ENCODE data around the gene IFT43. TPM values are rescaled to one million over a fixed set of nuclear protein-coding genes. Genes with fewer than 3 reads are reported as not detected.

Gene IFT43
- polyA plus RNA-seq, 1 of the 3 experiments (the other 2 are of a cell fraction) = 78.8 TPM

DNA sequence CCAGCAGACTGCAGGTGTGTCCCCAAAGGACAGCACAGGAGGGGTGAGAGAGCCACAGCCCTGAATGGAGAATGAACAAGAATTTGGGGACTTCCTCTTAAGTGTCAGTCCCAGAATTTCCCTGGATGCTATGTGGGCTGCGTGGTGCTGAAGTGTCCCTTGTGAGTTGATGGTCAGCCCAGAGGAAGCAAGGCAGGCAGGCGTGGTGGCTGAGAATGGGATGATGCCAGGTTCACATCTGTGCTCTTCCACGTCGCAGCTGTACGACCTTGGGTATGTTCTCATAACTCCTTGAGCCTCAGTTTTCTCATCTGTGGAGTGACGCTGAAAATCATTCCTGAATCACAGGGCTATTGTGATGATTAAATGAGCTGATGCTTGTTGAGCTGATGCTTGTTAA is 104.0 kb downstream of the IFT43 start:
- no peaks in the 10 kb centered on the region for H3K9me2 ChIP-seq
- H3F3A ChIP-seq (replicated peaks; ENCODE audit: insufficient read depth) = no peaks in the 10 kb centered on the region
- H3K36me3 ChIP-seq (replicated peaks in 1 of 2; ENCODE audit: control insufficient read depth in 1 of 2, insufficient read depth in 2 of 2, low read length in 1 of 2) = no peaks in the 10 kb centered on the region
- no peak for DNase-seq
- H3K27me3 ChIP-seq (ENCODE audit: insufficient read depth) = no peaks in the 10 kb centered on the region
- ChIA-PET CTCF (interaction anchor here (1.6 to 2.4 kb wide), 2 partner anchors 38 to 263 kb away, joined by 9 to 11 read pairs; no protein-coding TSS in a partner anchor), POLR2A (no interaction called here)
- H3K27ac ChIP-seq (ENCODE audit: low read depth in 2 of 2, low read length in 1 of 2) = no peak overlapping the region
- no peak overlapping the region for H3K4me3 ChIP-seq (ENCODE audit: low read depth in 2 of 2, low read length in 1 of 2)
- WGBS (ENCODE audit: low lambda C conversion rate) = 50% methylated on average over 6 of the region's 6 CpGs
- no peaks in the 10 kb centered on the region for H4K20me1 ChIP-seq (ENCODE audit: insufficient read depth)
- H3K4me1 ChIP-seq (ENCODE audit: control insufficient read depth in 1 of 2, insufficient read depth in 2 of 2, low read depth in 1 of 2, low read length in 1 of 2) = peaks cover 0 to 8% of the 10 kb centered on the region in 2 experiments; a peak in 1 of 4 replicates
- no peak for TF ChIP-seq TAF1 (IDR thresholded peaks at IDR 0.05; ENCODE audit: borderline replicate concordance, low read depth, low read length)
- TF ChIP-seq SIN3A (IDR thresholded peaks at IDR 0.05; ENCODE audit: borderline replicate concordance, low read depth, low read length) = no peak
- TF ChIP-seq POLR2AphosphoS5 (IDR thresholded peaks at IDR 0.05; ENCODE audit: low read depth, low read length) = no peak
- TF ChIP-seq TEAD4 (IDR thresholded peaks at IDR 0.05; ENCODE audit: borderline replicate concordance, insufficient read depth) = no peak
- TF ChIP-seq NFIC (IDR thresholded peaks at IDR 0.05; ENCODE audit: borderline replicate concordance) = no peak
- TF ChIP-seq TCF12 (IDR thresholded peaks at IDR 0.05) = no peak
- no peak for TF ChIP-seq RFX5 (IDR thresholded peaks at IDR 0.05; ENCODE audit: low read length)
- TF ChIP-seq FOXJ3 (CRISPR knock-in tag; IDR thresholded peaks at IDR 0.05) = no peak
- TF ChIP-seq FOSL2 (IDR thresholded peaks at IDR 0.05; ENCODE audit: borderline replicate concordance, low read depth) = no peak
- no peak for TF ChIP-seq GABPA (IDR thresholded peaks at IDR 0.05; ENCODE audit: low read depth)
- H2AFZ ChIP-seq (ENCODE audit: low read depth) = no peak overlapping the region
- H3K9me3 ChIP-seq = no peaks in the 10 kb centered on the region
- H3K4me2 ChIP-seq = no peak overlapping the region
- no peak overlapping the region for H3K9ac ChIP-seq
- no peaks in the 10 kb centered on the region for H3K79me2 ChIP-seq (ENCODE audit: insufficient read depth)

DNA sequence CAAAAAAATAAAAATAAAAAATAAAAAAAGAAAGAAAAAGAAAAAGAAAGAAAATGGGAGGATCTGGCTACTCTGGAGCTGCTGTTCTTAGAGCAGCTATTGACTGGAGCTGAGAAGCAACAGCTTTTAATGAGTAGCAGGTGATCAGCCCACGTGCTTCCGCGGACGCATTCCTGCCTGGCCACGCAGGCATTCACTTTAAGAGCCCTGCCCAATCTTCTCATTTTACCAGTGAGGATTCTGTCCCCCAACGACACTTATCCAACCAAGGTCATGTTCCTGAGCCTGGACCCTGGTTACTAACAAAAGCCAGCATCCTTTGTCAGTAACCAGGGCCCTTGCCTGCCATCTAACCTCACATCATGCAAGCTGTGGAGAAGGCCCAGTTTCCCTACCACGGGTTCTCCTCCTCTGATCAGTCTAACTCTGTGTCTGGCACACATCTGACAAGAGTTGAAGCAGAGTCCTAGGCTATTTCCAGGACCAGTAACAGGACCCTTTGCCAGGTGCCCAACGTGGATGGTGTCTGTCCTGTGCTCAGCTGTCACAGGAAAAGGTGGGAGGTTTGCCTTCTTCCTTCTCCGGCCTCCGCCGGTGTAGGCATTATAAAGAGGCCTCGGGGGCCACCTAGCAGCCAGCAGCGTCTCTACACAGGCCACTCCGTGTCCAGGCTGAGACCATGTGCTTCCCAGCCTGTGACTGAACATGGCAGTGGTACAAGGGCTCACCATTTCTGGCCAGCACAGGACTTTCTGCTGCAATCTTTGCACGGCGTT is 105.2 kb downstream of the IFT43 start:
- no peak overlapping the region for H3K27ac ChIP-seq (ENCODE audit: low read depth in 2 of 2, low read length in 1 of 2)

More for the DNA sequence above, 105.2 kb downstream of the IFT43 start:
- Histone ChIP-seq H3K9ac (no peak overlapping the region), H3K9me2 (no peaks in the 10 kb centered on the region), H3K27me3 (ENCODE audit: insufficient read depth) (no peaks in the 10 kb centered on the region), H4K20me1 (ENCODE audit: insufficient read depth) (no peaks in the 10 kb centered on the region), H3K4me2 (no peak overlapping the region), H3K9me3 (no peaks in the 10 kb centered on the region), H3K36me3 (replicated peaks in 1 of 2; ENCODE audit: control insufficient read depth in 1 of 2, insufficient read depth in 2 of 2, low read length in 1 of 2) (no peaks in the 10 kb centered on the region), H3K4me1 (ENCODE audit: control insufficient read depth in 1 of 2, insufficient read depth in 2 of 2, low read depth in 1 of 2, low read length in 1 of 2) (peaks cover 0 to 11% of the 10 kb centered on the region in 2 experiments; a peak in 1 of 4 replicates), H3K4me3 (ENCODE audit: low read depth in 2 of 2, low read length in 1 of 2) (no peak overlapping the region), H2AFZ (ENCODE audit: low read depth) (no peak overlapping the region), H3K79me2 (ENCODE audit: insufficient read depth) (no peaks in the 10 kb centered on the region), H3F3A (replicated peaks; ENCODE audit: insufficient read depth) (no peaks in the 10 kb centered on the region)
- 68% methylated on average over 13 of the region's 16 CpGs for WGBS (ENCODE audit: low lambda C conversion rate)
- ChIA-PET CTCF (interaction anchor here (0.8 to 2.4 kb wide), 7 partner anchors 13 to 556 kb away, joined by 3 to 11 read pairs (median 5); no protein-coding TSS in a partner anchor), POLR2A (interaction anchor here (0.6 kb wide), 1 partner anchor 26 kb away, joined by 3 read pairs; no protein-coding TSS in a partner anchor)
- TF ChIP-seq JUND (IDR thresholded peaks at IDR 0.05) (no peak), TAF1 (IDR thresholded peaks at IDR 0.05; ENCODE audit: borderline replicate concordance, low read depth, low read length) (no peak), TCF12 (IDR thresholded peaks at IDR 0.05) (no peak), NRF1 (IDR thresholded peaks at IDR 0.05; ENCODE audit: low read depth, low read length) (no peak)
- TF ChIP-seq, protein P1, sequence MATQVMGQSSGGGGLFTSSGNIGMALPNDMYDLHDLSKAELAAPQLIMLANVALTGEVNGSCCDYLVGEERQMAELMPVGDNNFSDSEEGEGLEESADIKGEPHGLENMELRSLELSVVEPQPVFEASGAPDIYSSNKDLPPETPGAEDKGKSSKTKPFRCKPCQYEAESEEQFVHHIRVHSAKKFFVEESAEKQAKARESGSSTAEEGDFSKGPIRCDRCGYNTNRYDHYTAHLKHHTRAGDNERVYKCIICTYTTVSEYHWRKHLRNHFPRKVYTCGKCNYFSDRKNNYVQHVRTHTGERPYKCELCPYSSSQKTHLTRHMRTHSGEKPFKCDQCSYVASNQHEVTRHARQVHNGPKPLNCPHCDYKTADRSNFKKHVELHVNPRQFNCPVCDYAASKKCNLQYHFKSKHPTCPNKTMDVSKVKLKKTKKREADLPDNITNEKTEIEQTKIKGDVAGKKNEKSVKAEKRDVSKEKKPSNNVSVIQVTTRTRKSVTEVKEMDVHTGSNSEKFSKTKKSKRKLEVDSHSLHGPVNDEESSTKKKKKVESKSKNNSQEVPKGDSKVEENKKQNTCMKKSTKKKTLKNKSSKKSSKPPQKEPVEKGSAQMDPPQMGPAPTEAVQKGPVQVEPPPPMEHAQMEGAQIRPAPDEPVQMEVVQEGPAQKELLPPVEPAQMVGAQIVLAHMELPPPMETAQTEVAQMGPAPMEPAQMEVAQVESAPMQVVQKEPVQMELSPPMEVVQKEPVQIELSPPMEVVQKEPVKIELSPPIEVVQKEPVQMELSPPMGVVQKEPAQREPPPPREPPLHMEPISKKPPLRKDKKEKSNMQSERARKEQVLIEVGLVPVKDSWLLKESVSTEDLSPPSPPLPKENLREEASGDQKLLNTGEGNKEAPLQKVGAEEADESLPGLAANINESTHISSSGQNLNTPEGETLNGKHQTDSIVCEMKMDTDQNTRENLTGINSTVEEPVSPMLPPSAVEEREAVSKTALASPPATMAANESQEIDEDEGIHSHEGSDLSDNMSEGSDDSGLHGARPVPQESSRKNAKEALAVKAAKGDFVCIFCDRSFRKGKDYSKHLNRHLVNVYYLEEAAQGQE (IDR thresholded peaks at IDR 0.05; ENCODE audit: low read depth, low read length) = no peak
- DNase-seq = no peak

Measured in SK-N-SH (cell line).